Fibroblast of skin of right biceps (primary cell): ENCODE measurements around the gene GAS5.
"Not testable (repeated sequence)": the region's sequence is repeated elsewhere in the genome, so short reads cannot be mapped to it uniquely, and the experiment has no call there.

Experiments
- DNase-seq: peaks from one replicate; pipeline ENCODE4 v3.0.0-alpha.2; 2013

GAS5 gene

GRCh38 chr1:173868266-173869020 lies 654 bp upstream of the GAS5 start, which contains the start of gene ZBTB37:
Gene ZBTB37 (plus strand): TSS chr1:173868380. CDS start chr1:173870226, 1,846 bp downstream.
- peak; percentile 73 for DNase-seq

DNA sequence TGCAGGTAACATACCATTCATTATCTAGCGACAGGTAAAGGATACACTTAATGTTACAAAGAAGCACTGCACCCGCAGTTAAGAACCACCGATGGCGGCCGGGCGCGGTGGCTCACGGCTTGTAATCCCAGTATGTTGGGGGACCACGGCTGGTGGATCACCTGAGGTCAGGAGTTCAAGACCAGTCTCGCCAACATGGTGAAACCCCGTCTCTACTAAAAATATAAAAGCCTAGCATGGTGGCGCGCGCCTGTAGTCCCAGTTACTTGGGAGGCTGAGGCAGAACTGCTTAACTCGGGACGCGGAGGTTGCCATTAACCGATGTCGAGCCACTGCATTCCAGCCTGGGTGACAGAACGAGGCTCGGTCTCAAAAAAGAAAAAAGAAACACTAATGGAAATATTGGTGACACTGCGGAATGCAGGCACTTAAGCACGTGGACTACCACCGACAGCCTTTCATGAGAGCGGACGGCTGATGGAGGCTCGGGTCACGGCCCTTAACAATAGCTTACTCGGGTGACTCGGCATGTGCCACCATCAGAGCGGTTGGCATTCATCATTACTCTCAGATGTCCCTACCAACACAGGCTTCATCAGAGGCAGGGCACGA lies 542 bp downstream of the GAS5 start:
- no peak for DNase-seq

DNA sequence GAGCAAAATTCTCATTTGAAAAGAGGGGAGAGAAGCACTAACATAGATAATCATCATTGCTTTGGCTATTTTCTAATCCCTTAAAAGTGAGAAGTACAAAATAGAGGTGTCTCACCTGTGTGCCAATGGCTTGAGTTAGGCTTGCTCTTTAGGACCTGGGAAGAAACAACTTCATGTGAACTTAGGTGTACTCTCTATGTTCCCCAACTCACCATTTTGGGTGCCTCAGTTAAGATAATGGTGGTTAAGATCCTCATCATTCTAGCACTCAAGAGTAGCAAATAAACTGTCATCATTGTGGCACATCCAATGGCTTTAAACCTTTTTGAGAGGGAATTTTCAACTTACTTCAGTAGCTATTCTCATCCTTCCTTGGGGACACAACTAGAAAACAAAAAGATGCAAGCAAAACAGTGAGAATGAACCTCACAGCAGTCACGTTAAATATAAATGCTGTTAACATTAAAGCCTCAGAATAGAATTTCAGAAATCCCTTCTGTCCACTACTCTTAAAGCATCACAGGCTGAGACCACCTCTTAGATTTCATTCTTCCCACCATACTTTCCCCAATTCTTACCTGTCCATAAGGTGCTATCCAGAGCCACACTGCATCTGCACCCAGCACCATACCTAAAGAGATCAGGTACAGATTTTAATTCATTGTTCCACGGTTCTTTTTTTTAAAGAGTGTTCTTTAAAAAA lies 1.2 kb downstream of the GAS5 start:
- no peak for DNase-seq

- no peak for DNase-seq
Measured at GRCh38 chr1:173865468-173866164, 2.2 kb downstream of the GAS5 start.

- DNase-seq: no peak
Measured at GRCh38 chr1:173864179-173864867, 3.5 kb downstream of the GAS5 start.

DNA sequence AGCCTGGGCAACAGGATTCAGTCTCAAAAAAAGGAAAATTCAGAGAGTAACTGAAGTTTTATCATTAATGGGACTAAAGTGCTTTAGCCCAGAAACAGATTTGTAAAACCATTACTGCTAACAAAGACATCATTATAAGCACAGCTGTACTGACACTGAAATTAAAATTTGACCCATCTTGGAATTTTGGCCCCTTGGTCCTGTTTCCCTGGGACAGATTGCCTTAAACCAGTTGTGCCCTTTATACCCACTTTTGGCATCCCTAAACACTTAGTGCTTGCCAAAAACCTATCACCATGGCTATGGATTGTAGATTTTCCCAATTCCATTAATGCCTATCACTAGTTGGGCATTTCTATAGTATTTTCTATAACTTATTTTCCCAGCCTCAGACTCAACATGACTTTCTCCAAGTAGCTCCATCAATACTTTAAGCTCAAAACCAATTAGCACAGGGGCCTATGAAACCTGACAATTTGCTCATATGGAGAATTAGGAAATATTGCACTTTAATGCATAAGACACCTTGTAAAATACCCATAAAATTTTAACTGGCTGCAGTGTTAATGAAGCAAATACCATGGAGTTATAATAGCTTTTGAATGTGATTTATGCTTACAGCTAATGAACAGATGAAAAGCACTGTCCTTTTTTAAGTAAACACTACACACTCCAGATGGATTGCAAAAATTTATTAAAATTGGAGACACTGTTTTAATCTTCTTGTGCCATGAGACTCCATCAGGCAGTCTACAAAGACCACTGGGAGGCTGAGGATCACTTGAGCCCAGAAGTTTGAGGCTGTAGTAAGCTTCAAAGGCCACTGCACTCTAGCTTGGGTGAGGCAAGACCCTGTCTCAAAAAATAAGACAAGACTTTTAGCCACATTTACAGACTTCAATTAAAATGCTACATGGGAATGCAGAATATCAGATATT lies 4.3 kb downstream of the GAS5 start:
- no peak for DNase-seq

GRCh38 chr1:173862769-173863223 lies 5.0 kb downstream of the GAS5 start:
- DNase-seq: peak; percentile 23

DNA sequence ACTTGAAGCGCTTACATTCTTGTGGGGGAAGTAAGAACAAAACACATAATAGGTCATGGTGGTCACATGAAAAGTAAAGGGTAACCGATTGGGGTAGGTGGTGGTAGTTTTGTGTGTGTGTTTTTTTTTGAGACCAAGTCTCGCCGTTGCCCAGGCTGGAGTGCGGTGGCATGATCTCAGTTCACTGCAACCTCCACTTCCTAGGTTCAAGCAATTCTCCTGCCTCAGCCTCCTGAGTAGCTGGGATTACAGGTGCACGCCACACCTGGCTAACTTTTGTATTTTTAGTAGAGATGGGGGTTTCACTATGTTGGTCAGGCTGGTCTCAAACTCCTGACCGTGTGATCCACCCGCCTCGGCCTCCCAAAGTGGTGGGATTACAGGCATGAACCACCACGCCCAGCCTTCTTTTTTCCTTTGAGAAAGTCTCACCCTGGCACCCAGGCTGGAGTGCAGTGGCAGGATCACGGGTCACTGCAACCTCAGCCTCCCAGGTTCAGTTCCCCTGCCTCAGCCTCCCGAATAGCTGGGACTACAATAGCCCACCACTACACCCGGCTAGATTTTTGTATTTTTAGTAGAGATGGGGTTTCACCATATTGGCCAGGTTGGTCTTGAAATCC lies 5.5 kb downstream of the GAS5 start:
- peak; percentile 36 for DNase-seq

- DNase-seq: peak; percentile 31
Measured at GRCh38 chr1:173861731-173862145, 6.1 kb downstream of the GAS5 start.

- DNase-seq: no peak
Measured at GRCh38 chr1:173860065-173860464, 7.7 kb downstream of the GAS5 start.

- not testable (repeated sequence) for DNase-seq
Measured at GRCh38 chr1:173859547-173859946, 8.2 kb downstream of the GAS5 start.

DNA sequence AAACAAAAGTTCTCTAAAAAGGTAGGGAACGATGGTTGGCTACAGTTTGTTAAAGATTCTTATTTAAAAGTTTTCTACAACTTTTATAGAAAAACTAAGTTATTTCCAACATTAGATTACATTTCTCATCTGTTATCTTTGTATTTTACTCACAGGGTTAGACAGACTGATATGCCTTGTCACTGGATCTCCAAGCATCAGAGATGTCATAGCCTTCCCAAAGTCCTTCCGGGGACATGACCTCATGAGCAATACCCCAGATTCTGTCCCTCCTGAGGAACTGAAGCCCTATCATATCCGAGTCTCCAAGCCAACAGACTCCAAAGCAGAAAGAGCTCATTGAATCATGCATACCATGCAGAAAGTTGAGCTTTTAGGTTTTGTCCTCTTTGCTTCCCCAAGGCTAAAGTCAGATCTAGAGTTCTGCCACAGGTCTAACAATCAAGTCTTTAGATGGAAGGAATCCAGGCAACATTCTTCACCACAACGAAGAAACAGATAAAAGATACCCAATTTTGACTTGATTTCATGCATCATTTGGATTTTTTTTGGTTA lies 10.3 kb downstream of the GAS5 start:
- no peak for DNase-seq

DNA sequence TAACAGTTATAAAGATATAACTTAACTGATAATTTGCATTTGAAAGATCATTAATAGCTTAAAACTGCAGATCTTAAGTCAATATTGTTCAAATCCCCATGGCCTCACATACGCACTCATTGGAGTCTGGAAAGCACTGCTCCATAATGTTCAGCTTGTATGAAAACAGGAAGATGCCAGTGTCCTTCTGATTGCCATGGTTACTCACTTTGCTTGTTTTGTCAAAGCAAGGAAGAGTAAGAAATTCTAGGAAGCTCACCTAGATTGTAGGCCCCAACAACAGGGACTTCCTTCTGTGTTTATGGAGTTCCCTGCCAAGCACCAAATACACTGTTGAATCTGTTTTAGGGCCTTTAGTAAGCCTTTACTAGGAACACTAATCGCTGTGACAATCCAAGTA lies 10.9 kb downstream of the GAS5 start:
- DNase-seq: no peak

DNA sequence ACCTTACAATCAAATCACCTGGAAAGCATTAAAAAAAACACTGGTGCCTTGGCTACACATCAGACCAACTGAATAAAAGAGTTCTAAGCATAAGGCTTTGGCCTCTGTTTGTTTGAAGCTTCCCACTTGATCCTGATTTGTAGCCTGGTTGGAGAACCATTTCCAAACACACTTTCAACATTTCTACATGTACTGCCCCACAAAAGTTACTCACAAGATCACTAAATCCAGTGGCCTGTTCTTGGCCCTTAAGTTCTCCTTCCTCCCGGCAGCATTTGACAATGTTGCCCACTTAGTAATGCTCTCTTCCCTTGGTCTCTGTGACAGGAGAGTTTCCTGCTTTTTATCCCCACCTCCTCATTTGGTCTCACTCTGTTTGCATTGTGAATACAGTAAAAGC lies 11.8 kb downstream of the GAS5 start:
- DNase-seq: no peak

- peak; percentile 62 for DNase-seq
Measured at GRCh38 chr1:173853074-173853473, 14.7 kb downstream of the GAS5 start.

GRCh38 chr1:173852105-173852504 lies 15.7 kb downstream of the GAS5 start:
- DNase-seq: no peak

GRCh38 chr1:173832748-173833147 lies 35.0 kb downstream of the GAS5 start:
- no peak for DNase-seq

DNA sequence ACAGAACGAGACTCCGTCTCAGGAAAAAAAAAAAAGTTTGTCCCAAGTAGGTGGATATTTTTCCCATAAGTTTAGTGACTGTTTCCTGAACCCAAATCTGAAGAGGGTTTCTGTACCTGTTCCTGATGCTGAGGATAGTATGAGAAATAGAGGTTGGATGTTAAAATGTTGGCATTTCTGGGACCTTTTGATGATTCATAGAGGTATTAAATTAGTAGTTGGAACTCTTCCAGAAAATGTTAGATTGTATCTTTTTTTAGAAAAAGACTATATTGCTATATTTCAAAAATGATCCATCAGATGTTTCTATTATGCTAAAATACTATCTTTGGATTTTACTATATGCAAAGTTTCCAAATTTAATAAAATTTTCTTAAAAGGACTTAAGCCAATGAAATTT lies 40.2 kb downstream of the GAS5 start:
- no peak for DNase-seq

- peak; percentile 99 for DNase-seq
Measured at GRCh38 chr1:173824315-173825081, 43.3 kb downstream of the GAS5 start, which contains the start of the genes CENPL and DARS2. Gene CENPL (minus strand): TSS chr1:173824883. CDS start chr1:173811299, 13,584 bp downstream. Gene DARS2 (plus strand): TSS chr1:173824673. CDS start chr1:173825230, 557 bp downstream.
